ENCODE data around the gene ZNF680.

ZNF680 gene

DNA sequence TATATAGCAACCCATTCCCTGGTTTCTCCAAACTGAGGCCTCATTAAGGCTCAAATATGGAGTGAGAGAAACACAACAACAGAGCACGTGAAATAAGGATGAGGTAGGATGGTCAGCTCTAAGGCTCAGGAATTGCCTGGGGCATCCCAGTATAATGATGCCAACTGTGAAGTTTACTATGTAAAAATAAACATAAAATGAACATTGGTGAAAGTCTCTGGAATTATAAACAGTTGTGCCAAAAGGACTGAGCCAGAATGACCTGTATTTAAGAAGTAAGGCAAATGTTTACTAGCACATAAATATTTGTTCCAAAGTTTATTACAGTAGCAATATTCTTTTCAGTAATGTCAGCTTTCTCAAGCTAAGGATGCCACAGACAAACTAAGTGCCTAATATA lies 64.6 kb downstream of the ZNF680 start:
- TF ChIP-seq, protein P1, sequence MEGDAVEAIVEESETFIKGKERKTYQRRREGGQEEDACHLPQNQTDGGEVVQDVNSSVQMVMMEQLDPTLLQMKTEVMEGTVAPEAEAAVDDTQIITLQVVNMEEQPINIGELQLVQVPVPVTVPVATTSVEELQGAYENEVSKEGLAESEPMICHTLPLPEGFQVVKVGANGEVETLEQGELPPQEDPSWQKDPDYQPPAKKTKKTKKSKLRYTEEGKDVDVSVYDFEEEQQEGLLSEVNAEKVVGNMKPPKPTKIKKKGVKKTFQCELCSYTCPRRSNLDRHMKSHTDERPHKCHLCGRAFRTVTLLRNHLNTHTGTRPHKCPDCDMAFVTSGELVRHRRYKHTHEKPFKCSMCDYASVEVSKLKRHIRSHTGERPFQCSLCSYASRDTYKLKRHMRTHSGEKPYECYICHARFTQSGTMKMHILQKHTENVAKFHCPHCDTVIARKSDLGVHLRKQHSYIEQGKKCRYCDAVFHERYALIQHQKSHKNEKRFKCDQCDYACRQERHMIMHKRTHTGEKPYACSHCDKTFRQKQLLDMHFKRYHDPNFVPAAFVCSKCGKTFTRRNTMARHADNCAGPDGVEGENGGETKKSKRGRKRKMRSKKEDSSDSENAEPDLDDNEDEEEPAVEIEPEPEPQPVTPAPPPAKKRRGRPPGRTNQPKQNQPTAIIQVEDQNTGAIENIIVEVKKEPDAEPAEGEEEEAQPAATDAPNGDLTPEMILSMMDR (IDR thresholded peaks at IDR 0.05; ENCODE audit: low read depth, low read length, missing control alignments) = no peak

DNA sequence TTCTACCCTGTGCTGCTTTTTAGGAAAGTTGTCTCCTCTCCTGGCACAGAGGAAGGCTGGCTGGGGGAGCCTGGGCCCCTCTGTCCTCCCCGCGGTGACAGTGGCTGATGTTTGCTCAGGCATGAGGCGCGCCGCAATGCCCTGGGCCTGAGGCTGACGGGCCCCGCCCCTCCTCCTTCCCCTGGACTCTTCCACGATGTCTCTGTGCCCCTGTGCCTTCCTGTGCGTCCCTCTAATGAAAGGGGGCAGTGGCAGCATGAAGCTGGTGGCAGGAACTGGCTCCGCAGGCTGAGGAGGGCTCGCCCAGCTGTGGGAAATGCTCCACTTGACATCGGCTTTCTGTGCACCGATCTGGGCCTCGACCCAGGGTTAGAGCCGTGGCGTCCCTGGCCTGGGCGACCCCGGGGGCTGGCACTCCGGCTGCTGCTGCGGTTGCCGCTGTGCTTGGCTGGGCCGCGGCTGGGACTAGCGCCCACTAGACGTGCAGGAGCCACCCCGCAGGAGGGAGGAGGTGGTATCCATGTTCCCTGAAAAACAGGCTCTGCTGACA lies 67.9 kb downstream of the ZNF680 start:
- peak overlapping the region; percentile 17 for H3K4me3 ChIP-seq (ENCODE audit: low read depth, low read length)

More for the DNA sequence above, 64.6 kb downstream of the ZNF680 start:
- Histone ChIP-seq H3K4me3 (ENCODE audit: low read depth, low read length) (no peak overlapping the region), H3K27me3 (replicated peaks) (no peaks in the 10 kb centered on the region), H3K36me3 (replicated peaks) (no peaks in the 10 kb centered on the region), H3K27ac (no peak overlapping the region)
- DNase-seq = no peak
- in situ Hi-C loops (cut with HindIII; ENCODE audit: low pct_ligation_motif_present, low sequenced_read_pairs) = no loop called here

DNA sequence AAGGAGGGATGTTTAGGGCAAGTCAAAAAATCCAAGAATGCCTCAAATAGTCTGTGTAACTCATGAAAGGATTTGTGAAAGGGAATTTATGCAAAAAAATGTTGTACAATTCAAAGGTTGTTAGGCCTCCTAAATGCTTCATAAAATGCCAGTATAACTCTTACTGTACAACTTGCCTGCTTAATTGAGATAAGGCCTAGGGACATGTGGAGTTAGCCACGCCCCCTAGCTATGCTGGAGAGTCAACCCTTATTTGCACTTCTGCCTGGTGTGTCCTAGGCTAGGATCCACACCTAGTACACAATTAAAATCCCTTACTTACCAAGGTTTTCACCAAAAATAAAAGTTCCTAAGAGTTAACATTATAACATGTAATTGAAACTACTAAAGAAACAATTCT lies 77.2 kb downstream of the ZNF680 start:
- no peaks in the 10 kb centered on the region for H3K27me3 ChIP-seq (replicated peaks)
- no peak overlapping the region for H3K4me3 ChIP-seq (ENCODE audit: low read depth, low read length)
- H3K27ac ChIP-seq = no peak overlapping the region
- TF ChIP-seq, protein P1 (IDR thresholded peaks at IDR 0.05; ENCODE audit: low read depth, low read length, missing control alignments) = no peak
- in situ Hi-C loops (cut with HindIII; ENCODE audit: low pct_ligation_motif_present, low sequenced_read_pairs) = no loop called here
- no peaks in the 10 kb centered on the region for H3K36me3 ChIP-seq (replicated peaks)
- DNase-seq = no peak

More for the DNA sequence above, 67.9 kb downstream of the ZNF680 start:
- no peaks in the 10 kb centered on the region for H3K27me3 ChIP-seq (replicated peaks)
- DNase-seq = no peak
- no peak overlapping the region for H3K27ac ChIP-seq
- TF ChIP-seq, protein P1 (IDR thresholded peaks at IDR 0.05; ENCODE audit: low read depth, low read length, missing control alignments) = peak; percentile 15
- in situ Hi-C loops (cut with HindIII; ENCODE audit: low pct_ligation_motif_present, low sequenced_read_pairs) = no loop called here
- H3K36me3 ChIP-seq (replicated peaks) = no peaks in the 10 kb centered on the region
